GM12875 (cell line): Measurements from ENCODE around the gene SF3A2.

ENCODE experiments used
- H3K4me3 ChIP-seq: one replicate; pipeline ENCODE4 v1.5.1; 2011; ENCODE audit warnings: low read depth, low read length, control low read depth
- CTCF ChIP-seq: IDR thresholded peaks from 2 replicates; pipeline ENCODE4 v1.5.1; 2011; ENCODE audit warnings: low read depth, mild to moderate bottlenecking, control low read depth, inconsistent platforms, low read length, moderate library complexity, borderline replicate concordance; ENCODE audit not compliant: insufficient read depth

Gene SF3A2

GRCh38 chr19:2214251-2214650 is 22.4 kb upstream of the SF3A2 start:
- TF ChIP-seq CTCF, result no peak
- no peak overlapping the region for H3K4me3 ChIP-seq

- H3K4me3 ChIP-seq, result no peak overlapping the region
- no peak for TF ChIP-seq CTCF
These were observed 21.3 kb upstream of the SF3A2 start for GRCh38 chr19:2215281-2215751.

- TF ChIP-seq CTCF, result no peak
- H3K4me3 ChIP-seq, result no peak overlapping the region
These were observed 20.0 kb upstream of the SF3A2 start for GRCh38 chr19:2216361-2217225.

GRCh38 chr19:2217591-2217990 is 19.0 kb upstream of the SF3A2 start:
- TF ChIP-seq CTCF, result no peak

GRCh38 chr19:2219726-2220125 is 16.9 kb upstream of the SF3A2 start:
- no peak overlapping the region for H3K4me3 ChIP-seq
- TF ChIP-seq CTCF, result no peak

More at GRCh38 chr19:2217591-2217990, 19.0 kb upstream of the SF3A2 start:
- H3K4me3 ChIP-seq, result no peak overlapping the region

- no peak for TF ChIP-seq CTCF
- no peak overlapping the region for H3K4me3 ChIP-seq
These were observed 15.3 kb upstream of the SF3A2 start for GRCh38 chr19:2221250-2221831.

GRCh38 chr19:2221918-2222317 is 14.7 kb upstream of the SF3A2 start:
- TF ChIP-seq CTCF, result no peak
- H3K4me3 ChIP-seq, result no peak overlapping the region
